ENCODE measurements around the gene PRMT7. TPM values are rescaled to one million over a fixed set of nuclear protein-coding genes. Genes with fewer than 3 reads are reported as not detected.

PRMT7 gene
- total RNA-seq, 1 experiment from 2014 or later: 156 TPM

GRCh38 chr16:68367891-68368290 lies 57.1 kb downstream of the PRMT7 start:
- CTCF ChIA-PET: interaction anchor here (0.6 to 1.0 kb wide), 2 partner anchors 36 to 113 kb away, joined by 4 read pairs; no protein-coding TSS in a partner anchor
- Histone ChIP-seq H3K4me1 (no peaks in the 10 kb centered on the region), H3K27me3 (replicated peaks; ENCODE audit: control insufficient read depth, insufficient read depth, low read length) (no peaks in the 10 kb centered on the region), H3K9me3 (no peaks in the 10 kb centered on the region), H3K36me3 (ENCODE audit: control insufficient read depth, insufficient read depth, low read length) (no peaks in the 10 kb centered on the region), H3K4me3 (ENCODE audit: low read depth, low read length) (no peak overlapping the region)
- H3K27me3 Mint-ChIP-seq (ENCODE audit: insufficient read depth, unreplicated experiment): no peaks in the 10 kb centered on the region
- peaks cover 6% of the 10 kb centered on the region for H3K4me1 Mint-ChIP-seq (ENCODE audit: low read depth, unreplicated experiment)
- intact Hi-C loops (cut with micrococcal nuclease; ENCODE audit: unreplicated experiment): no loop called here
- DNase-seq: no peak
- no peak overlapping the region for H3K4me3 Mint-ChIP-seq (ENCODE audit: unreplicated experiment)
- H3K9me3 Mint-ChIP-seq (ENCODE audit: unreplicated experiment): no peaks in the 10 kb centered on the region
- no TSS peak for BruUV-seq (replicated peaks)
- POLR2A ChIA-PET: interaction anchor here (0.6 kb wide), 1 partner anchor 10 kb away, joined by 3 read pairs; no protein-coding TSS in a partner anchor
- H3K36me3 Mint-ChIP-seq (ENCODE audit: insufficient read depth, unreplicated experiment): peaks cover 69% of the 10 kb centered on the region
- no peak for TF ChIP-seq CTCF (IDR thresholded peaks at IDR 0.05; ENCODE audit: insufficient read depth in 1 of 2, low read depth in 1 of 2, low read length in 1 of 2, severe bottlenecking in 1 of 2, unreplicated experiment in 1 of 2)
- peak overlapping the region; percentile 18 for H3K27ac Mint-ChIP-seq (ENCODE audit: unreplicated experiment)

GRCh38 chr16:68368301-68368888 lies 57.6 kb downstream of the PRMT7 start:
- peaks cover 64% of the 10 kb centered on the region for H3K36me3 Mint-ChIP-seq (ENCODE audit: insufficient read depth, unreplicated experiment)
- intact Hi-C loops (cut with micrococcal nuclease; ENCODE audit: unreplicated experiment): no loop called here
- Histone ChIP-seq H3K4me3 (ENCODE audit: low read depth, low read length) (no peak overlapping the region), H3K9me3 (no peaks in the 10 kb centered on the region), H3K36me3 (ENCODE audit: control insufficient read depth, insufficient read depth, low read length) (no peaks in the 10 kb centered on the region), H3K27me3 (replicated peaks; ENCODE audit: control insufficient read depth, insufficient read depth, low read length) (no peaks in the 10 kb centered on the region), H3K4me1 (no peaks in the 10 kb centered on the region)
- no peak overlapping the region for H3K4me3 Mint-ChIP-seq (ENCODE audit: unreplicated experiment)
- peaks cover 6% of the 10 kb centered on the region for H3K4me1 Mint-ChIP-seq (ENCODE audit: low read depth, unreplicated experiment)
- no TSS peak for BruUV-seq (replicated peaks)
- no peak for DNase-seq
- H3K9me3 Mint-ChIP-seq (ENCODE audit: unreplicated experiment): no peaks in the 10 kb centered on the region
- POLR2A ChIA-PET: no interaction called here
- H3K27ac Mint-ChIP-seq (ENCODE audit: unreplicated experiment): peak overlapping the region; percentile 18
- CTCF ChIA-PET: interaction anchor here (0.6 kb wide), 3 partner anchors 21 to 112 kb away, joined by 3 to 4 read pairs (median 3); no protein-coding TSS in a partner anchor
- TF ChIP-seq CTCF (IDR thresholded peaks at IDR 0.05; ENCODE audit: insufficient read depth in 1 of 2, low read depth in 1 of 2, low read length in 1 of 2, severe bottlenecking in 1 of 2, unreplicated experiment in 1 of 2): no peak
- no peaks in the 10 kb centered on the region for H3K27me3 Mint-ChIP-seq (ENCODE audit: insufficient read depth, unreplicated experiment)

GRCh38 chr16:68369168-68369567 lies 58.3 kb downstream of the PRMT7 start:
- H3K4me1 ChIP-seq: 0 out of 2 replicates have a peak, but pooled peaks cover 4% of the 10 kb centered on the region
- Mint-ChIP-seq H3K4me1 (ENCODE audit: low read depth, unreplicated experiment) (peaks cover 6% of the 10 kb centered on the region), H3K27ac (ENCODE audit: unreplicated experiment) (peak overlapping the region; percentile 18), H3K27me3 (ENCODE audit: insufficient read depth, unreplicated experiment) (no peaks in the 10 kb centered on the region), H3K4me3 (ENCODE audit: unreplicated experiment) (no peak overlapping the region), H3K9me3 (ENCODE audit: unreplicated experiment) (no peaks in the 10 kb centered on the region), H3K36me3 (ENCODE audit: insufficient read depth, unreplicated experiment) (peaks cover 57% of the 10 kb centered on the region)
- TF ChIP-seq CTCF (IDR thresholded peaks at IDR 0.05; ENCODE audit: insufficient read depth in 1 of 2, low read depth in 1 of 2, low read length in 1 of 2, severe bottlenecking in 1 of 2, unreplicated experiment in 1 of 2): no peak
- ChIA-PET CTCF (interaction anchor here (0.6 to 0.8 kb wide), 3 partner anchors 111 to 133 kb away, joined by 3 to 5 read pairs (median 3); no protein-coding TSS in a partner anchor), POLR2A (no interaction called here)
- H3K9me3 ChIP-seq: no peaks in the 10 kb centered on the region
- intact Hi-C loops (cut with micrococcal nuclease; ENCODE audit: unreplicated experiment): no loop called here
- no peaks in the 10 kb centered on the region for H3K27me3 ChIP-seq (replicated peaks; ENCODE audit: control insufficient read depth, insufficient read depth, low read length)
- no peak overlapping the region for H3K4me3 ChIP-seq (ENCODE audit: low read depth, low read length)
- DNase-seq: no peak
- BruUV-seq (replicated peaks): no TSS peak
- H3K36me3 ChIP-seq (ENCODE audit: control insufficient read depth, insufficient read depth, low read length): no peaks in the 10 kb centered on the region

All from Caco-2 (cell line).